PC-9 (cell line): Measurements from ENCODE around the gene LMTK3. TPM values are rescaled to one million over a fixed set of nuclear protein-coding genes. Genes with fewer than 3 reads are reported as not detected.

Experiments
- BruUV-seq: library from RNA; stranded (reverse); fragments of 400-500 nt; replicated peaks from 2 replicates; lab custom pipeline; 2021; lab: Mats Ljungman, UMichigan
- CTCF ChIA-PET: fragments of 300-600 bp; sonication (Branson Sonifier 250); formaldehyde crosslinking; loops from one replicate; lab custom pipeline; 2022; ENCODE audit warnings: antibody characterized with exemption; lab: Charles Lee
- POLR2A ChIA-PET: fragments of 300-600 bp; sonication (Branson Sonifier 250); formaldehyde crosslinking; loops from one replicate; lab custom pipeline; 2022; ENCODE audit warnings: antibody characterized with exemption; ENCODE audit not compliant: unreplicated experiment; lab: Charles Lee
- DNase-seq, 2 experiments: peaks; one replicate each; pipeline versions ENCODE4 v3.0.0 to v3.0.0-alpha.2; 2015 to 2022; ENCODE audit warnings: mixed read lengths in 1 of 2
- H2AFZ ChIP-seq: fragments of 200-600 bp; sonication (generic); 2 replicates; pipeline ENCODE4 v1.8.1; 2017; ENCODE audit warnings: antibody characterized with exemption
- H3F3A ChIP-seq: fragments of 200-600 bp; sonication (generic); 2 replicates; pipeline ENCODE4 v1.8.1; 2017; ENCODE audit warnings: antibody characterized with exemption, mild to moderate bottlenecking, low read depth; ENCODE audit not compliant: insufficient read depth
- H3K27ac ChIP-seq: fragments of 200-600 bp; sonication (generic); 2 replicates; pipeline ENCODE4 v1.6.1; 2016; ENCODE audit warnings: mixed run types
- H3K27me3 ChIP-seq: fragments of 200-600 bp; sonication (generic); 2 replicates; pipeline ENCODE4 v1.6.1; 2016; ENCODE audit warnings: low read depth, mixed run types; ENCODE audit not compliant: insufficient read depth
- H3K36me3 ChIP-seq: fragments of 200-600 bp; sonication (generic); 2 replicates; pipeline ENCODE4 v1.6.1; 2016; ENCODE audit warnings: low read depth, mixed run types
- H3K4me1 ChIP-seq: fragments of 200-600 bp; sonication (generic); replicated peaks from 2 replicates; pipeline ENCODE4 v1.6.1; 2016; ENCODE audit warnings: mixed run types; ENCODE audit not compliant: insufficient read depth
- H3K4me2 ChIP-seq: fragments of 200-600 bp; sonication (generic); 2 replicates; pipeline ENCODE4 v1.6.1; 2017; ENCODE audit warnings: mixed run types
- H3K4me3 ChIP-seq: fragments of 200-600 bp; sonication (generic); 2 replicates; pipeline ENCODE4 v1.6.1; 2016; ENCODE audit warnings: mixed run types
- H3K79me2 ChIP-seq: fragments of 200-600 bp; sonication (generic); 2 replicates; pipeline ENCODE4 v1.6.1; 2017; ENCODE audit warnings: low read depth, mixed run types
- H3K9me2 ChIP-seq: fragments of 200-600 bp; sonication (generic); 2 replicates; pipeline ENCODE4 v1.8.1; 2017; ENCODE audit warnings: mild to moderate bottlenecking; ENCODE audit not compliant: insufficient read depth
- H3K9me3 ChIP-seq: fragments of 200-600 bp; sonication (generic); 2 replicates; pipeline ENCODE4 v1.8.1; 2016; ENCODE audit warnings: low read depth; ENCODE audit not compliant: insufficient read depth
- H4K20me1 ChIP-seq: fragments of 200-600 bp; sonication (generic); 2 replicates; pipeline ENCODE4 v1.8.1; 2017; ENCODE audit not compliant: insufficient read depth
- EZH2 ChIP-seq: fragments of 200-600 bp; sonication (generic); IDR thresholded peaks from 2 replicates; pipeline ENCODE4 v1.8.0; 2017; ENCODE audit warnings: antibody characterized with exemption, low read depth
- intact Hi-C: fragments of 100-400 bp; cut with micrococcal nuclease; formaldehyde crosslinking; loops from one replicate; pipeline ENCODE4 v1.10.0; 2022; ENCODE audit not compliant: unreplicated experiment
- total RNA-seq: library from RNA; stranded (reverse); gene quantifications from 2 replicates; pipeline ENCODE4 v1.2.3, GENCODE V29; 2021
- TF ChIP-seq, protein P1 (sequence below): fragments of 200-600 bp; sonication (generic); conservative IDR thresholded peaks from 2 replicates; pipeline ENCODE4 v1.6.1; 2017; ENCODE audit warnings: mixed run types, antibody characterized with exemption, mild to moderate bottlenecking, moderate library complexity

The LMTK3 gene
- total RNA-seq, 1 experiment from 2014 or later: 13.9 TPM

DNA sequence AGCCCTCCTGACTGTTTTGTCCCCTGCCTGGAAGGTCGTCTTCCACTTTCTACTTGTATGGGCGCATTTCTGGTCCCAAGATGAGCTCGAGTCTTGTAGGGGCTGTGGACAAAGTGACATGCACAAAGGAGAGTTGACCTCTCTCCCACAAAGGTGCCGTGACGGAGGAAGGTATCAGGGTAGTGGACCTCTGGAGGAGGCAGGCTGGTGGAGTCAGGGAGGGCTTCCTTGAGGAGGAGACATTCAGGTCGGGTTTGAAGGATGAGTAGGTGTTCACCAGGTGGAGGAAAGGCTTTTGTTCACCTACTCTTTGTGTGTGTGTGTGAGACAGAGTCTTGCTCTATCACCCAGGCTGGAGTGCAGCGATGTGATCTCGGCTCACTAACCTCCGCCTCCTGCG lies 40.8 kb downstream of the LMTK3 start:
- H3K79me2 ChIP-seq: peaks cover 26% of the 10 kb centered on the region
- peaks cover 30% of the 10 kb centered on the region for H3K36me3 ChIP-seq
- no peak overlapping the region for H3K4me3 ChIP-seq
- POLR2A ChIA-PET: no interaction called here
- peaks cover 11% of the 10 kb centered on the region for H3K4me1 ChIP-seq
- peaks cover 30% of the 10 kb centered on the region; the same call in 1 of the 2 replicates for H3F3A ChIP-seq
- CTCF ChIA-PET: no interaction called here
- H3K9me2 ChIP-seq: no peaks in the 10 kb centered on the region
- no peaks in the 10 kb centered on the region for H3K9me3 ChIP-seq
- peaks cover 39% of the 10 kb centered on the region for H4K20me1 ChIP-seq
- H3K4me2 ChIP-seq: peak overlapping the region; percentile 98
- TF ChIP-seq, protein P1, sequence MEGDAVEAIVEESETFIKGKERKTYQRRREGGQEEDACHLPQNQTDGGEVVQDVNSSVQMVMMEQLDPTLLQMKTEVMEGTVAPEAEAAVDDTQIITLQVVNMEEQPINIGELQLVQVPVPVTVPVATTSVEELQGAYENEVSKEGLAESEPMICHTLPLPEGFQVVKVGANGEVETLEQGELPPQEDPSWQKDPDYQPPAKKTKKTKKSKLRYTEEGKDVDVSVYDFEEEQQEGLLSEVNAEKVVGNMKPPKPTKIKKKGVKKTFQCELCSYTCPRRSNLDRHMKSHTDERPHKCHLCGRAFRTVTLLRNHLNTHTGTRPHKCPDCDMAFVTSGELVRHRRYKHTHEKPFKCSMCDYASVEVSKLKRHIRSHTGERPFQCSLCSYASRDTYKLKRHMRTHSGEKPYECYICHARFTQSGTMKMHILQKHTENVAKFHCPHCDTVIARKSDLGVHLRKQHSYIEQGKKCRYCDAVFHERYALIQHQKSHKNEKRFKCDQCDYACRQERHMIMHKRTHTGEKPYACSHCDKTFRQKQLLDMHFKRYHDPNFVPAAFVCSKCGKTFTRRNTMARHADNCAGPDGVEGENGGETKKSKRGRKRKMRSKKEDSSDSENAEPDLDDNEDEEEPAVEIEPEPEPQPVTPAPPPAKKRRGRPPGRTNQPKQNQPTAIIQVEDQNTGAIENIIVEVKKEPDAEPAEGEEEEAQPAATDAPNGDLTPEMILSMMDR: no peak
- TF ChIP-seq EZH2: no peak
- no TSS peak for BruUV-seq
- H3K27me3 ChIP-seq: no peaks in the 10 kb centered on the region
- no peak overlapping the region for H3K27ac ChIP-seq
- H2AFZ ChIP-seq: no peak overlapping the region
- DNase-seq: no peak
- intact Hi-C loops: no loop called here

DNA sequence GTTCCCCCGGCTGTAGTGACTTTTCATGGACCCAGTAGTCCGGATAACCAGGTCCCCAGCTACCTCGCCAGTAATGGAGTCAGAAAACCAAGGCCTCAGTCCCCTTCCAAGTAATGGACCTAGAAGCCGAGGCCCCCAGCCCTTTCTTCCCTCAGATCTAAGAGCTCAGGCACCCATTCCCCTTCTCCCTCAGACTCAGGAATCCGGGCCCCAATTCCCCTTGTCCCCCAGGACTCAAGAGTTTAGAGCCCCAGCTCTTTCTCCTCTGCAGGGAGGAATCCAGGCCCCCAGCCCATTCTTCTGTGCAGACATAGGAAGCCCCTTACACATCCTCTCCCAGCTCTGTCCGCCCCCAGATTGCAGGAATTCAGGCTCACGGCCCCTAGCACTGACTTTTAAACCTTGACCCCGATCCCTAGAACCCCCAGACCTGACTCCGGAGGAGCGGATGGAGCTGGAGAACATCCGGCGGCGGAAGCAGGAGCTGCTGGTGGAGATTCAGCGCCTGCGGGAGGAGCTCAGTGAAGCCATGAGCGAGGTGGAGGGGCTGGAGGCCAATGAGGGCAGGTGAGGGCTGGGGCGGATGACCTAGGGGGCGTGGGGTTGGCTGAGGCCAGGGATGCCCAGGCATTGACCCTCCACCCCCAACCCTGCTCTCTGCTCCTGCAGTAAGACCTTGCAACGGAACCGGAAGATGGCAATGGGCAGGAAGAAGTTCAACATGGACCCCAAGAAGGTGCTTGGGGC lies 41.5 kb downstream of the LMTK3 start:
- TSS peak; percentile 47 for BruUV-seq
- no peak for TF ChIP-seq EZH2
- TF ChIP-seq, protein P1: no peak
- Histone ChIP-seq H3K9me2 (no peaks in the 10 kb centered on the region), H3K4me3 (peak overlapping the region; percentile 93), H3K9me3 (no peaks in the 10 kb centered on the region), H4K20me1 (peaks cover 34% of the 10 kb centered on the region), H3K79me2 (peaks cover 26% of the 10 kb centered on the region), H3F3A (peaks cover 31% of the 10 kb centered on the region), H3K36me3 (peaks cover 25% of the 10 kb centered on the region), H3K4me1 (peaks cover 11% of the 10 kb centered on the region), H2AFZ (no peak overlapping the region), H3K4me2 (peak overlapping the region; percentile 98), H3K27me3 (no peaks in the 10 kb centered on the region), H3K27ac (no peak overlapping the region)
- CTCF ChIA-PET: no interaction called here
- POLR2A ChIA-PET: interaction anchor here (0.6 to 0.9 kb wide), 3 partner anchors 77 to 168 kb away, joined by 3 to 9 read pairs (median 7); no protein-coding TSS in a partner anchor
- DNase-seq: no peak
- intact Hi-C loops: loop anchor here (1.0 to 5.0 kb wide), 3 partner anchors 23 to 73 kb away; partner anchors contain the start of gene GRWD1

DNA sequence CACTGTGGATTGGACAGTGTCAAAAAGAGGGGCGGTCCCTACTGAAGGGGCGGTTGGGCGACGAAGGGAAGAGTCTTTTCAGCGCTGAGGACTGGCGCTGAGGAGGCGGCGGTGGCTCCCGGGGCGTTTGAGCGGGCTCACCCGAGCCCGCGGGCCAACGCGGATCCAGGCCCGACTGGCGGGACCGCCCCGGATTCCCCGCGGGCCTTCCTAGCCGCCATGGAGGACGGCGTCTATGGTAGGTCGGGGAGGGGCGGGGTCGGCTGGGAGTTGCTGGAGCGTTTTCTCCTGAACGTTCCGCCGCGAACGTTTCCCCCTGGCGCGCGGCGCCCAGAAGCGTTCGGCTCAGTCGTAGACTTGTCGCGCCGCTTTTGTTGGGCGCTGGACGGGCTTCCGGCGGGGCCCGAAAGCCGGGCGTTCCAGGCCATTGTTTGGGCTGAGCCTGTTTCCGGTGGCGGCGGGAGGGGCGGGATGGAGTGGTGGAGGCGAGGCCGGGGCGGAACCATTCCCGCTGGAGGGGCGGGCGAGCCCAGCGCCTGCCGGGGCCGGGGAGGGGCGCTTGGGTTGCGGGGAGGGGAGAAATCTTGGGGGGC lies 42.2 kb downstream of the LMTK3 start, which contains the start of gene CYTH2:
Gene CYTH2, plus strand, starts transcription at position 81 of the 593 bp plus-strand sequence. Its CDS starts 139 bp downstream, at position 220.
- ChIA-PET CTCF (no interaction called here), POLR2A (interaction anchor here (0.6 to 0.9 kb wide), 2 partner anchors 105 to 168 kb away, joined by 7 to 9 read pairs; no protein-coding TSS in a partner anchor)
- BruUV-seq: TSS peak; percentile 95
- Histone ChIP-seq H3K9me2 (no peaks in the 10 kb centered on the region), H4K20me1 (peaks cover 27% of the 10 kb centered on the region), H3K27ac (peak within 1 kb of the TSS; percentile 82), H2AFZ (peak within 1 kb of the TSS; percentile 70), H3K4me3 (peak within 1 kb of the TSS; percentile 93), H3K79me2 (peaks cover 26% of the 10 kb centered on the region), H3K36me3 (peaks cover 25% of the 10 kb centered on the region), H3F3A (peaks cover 34% of the 10 kb centered on the region), H3K4me2 (peak within 1 kb of the TSS; percentile 98), H3K9me3 (no peaks in the 10 kb centered on the region), H3K4me1 (peaks cover 11% of the 10 kb centered on the region), H3K27me3 (no peaks in the 10 kb centered on the region)
- intact Hi-C loops: loop anchor here (1.0 to 5.0 kb wide), 3 partner anchors 23 to 72 kb away; partner anchors contain the start of gene GRWD1
- DNase-seq: peak; percentile 55 to 88
- no peak for TF ChIP-seq EZH2
- TF ChIP-seq, protein P1: no peak
